Hematopoietic multipotent progenitor cell (in vitro differentiated cells): Measurements from ENCODE around the gene EOLA1. TPM values are rescaled to one million over a fixed set of nuclear protein-coding genes. Genes with fewer than 3 reads are reported as not detected.
"Not testable (repeated sequence)": the region's sequence is repeated elsewhere in the genome, so short reads cannot be mapped to it uniquely, and the experiment has no call there.

Experiments used
- DNase-seq, 3 donors: peaks; one replicate each; pipeline ENCODE4 v3.0.0-alpha.2; 2011 to 2015; ENCODE audit warnings: low read depth in 2 of 3, low spot score in 2 of 3
- total RNA-seq: library from RNA; depleted of rRNA; stranded (reverse); fragments of >200 nt; gene quantifications from one replicate; pipeline ENCODE4 v1.2.3, GENCODE V29; 2012

The EOLA1 gene
- 23.2 TPM for total RNA-seq

DNA sequence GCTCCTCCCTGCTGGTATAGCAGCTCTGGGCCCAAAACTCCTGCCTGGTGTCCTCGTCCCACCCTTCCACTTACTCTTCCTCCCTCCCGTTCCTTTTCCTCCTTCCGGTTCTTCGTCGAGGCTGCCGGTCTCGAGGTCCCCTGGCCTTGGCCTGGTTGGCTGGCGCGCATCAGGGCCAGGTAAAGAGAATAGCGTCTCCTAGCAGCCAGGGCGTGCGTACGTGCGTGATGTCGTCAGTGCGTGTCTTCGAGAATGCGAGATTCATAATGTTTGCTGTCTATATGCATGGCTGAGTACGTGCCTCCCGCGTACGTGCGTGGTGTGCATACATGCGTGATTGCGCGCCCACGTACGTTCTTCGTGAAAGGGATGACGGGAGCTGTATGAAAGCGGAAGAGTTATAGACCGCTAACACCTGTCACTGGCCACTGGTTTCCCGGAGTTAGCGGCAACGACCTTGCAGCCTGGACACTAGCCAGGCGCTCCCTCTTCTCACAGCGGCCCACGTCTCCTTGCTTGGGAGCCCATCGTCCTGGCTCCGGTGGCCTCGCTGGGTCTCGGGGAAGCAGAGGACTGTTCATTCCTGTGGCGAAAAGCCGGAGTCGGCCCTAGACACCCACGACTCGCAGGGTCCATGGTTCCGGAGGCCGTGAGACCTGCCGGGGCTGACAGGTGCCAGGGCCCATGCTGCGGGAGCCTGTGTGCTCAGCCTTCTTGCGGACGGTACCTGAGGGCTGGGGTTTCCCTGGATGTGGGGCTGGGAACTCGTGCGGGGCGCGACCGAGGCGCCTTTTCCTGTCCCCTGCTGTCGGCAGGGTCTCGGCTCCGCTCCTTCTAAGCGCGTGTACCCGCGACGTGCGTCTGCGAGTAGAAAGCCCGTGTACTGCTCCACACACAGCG lies at the start of gene EOLA1:
Gene EOLA1 (plus strand): TSS at position 392 of the 900 bp plus-strand sequence. CDS start 4,619 bp downstream, outside the sequence.
- peak; percentile 69 to 92 (median 87) for DNase-seq

DNA sequence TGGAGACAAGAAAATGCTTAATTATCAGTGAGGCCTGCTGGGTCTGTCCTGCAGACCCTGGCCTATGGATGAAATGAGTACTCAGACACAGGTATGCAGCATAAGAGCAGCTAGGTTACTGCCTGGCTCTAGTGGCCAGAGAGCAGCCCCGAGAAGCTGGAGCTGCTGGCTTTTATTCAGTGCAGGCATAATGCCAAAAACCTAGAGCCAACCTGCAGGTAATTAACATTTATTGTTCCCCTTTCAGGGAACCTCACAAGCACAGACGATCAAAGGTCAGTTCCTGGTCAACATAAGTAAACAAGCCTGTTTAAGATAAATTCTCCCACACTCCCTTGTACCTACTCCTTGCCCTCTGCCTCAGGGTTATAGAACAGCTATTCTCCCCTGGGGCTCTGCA lies 49.0 kb upstream of the EOLA1 start:
- DNase-seq, result no peak

DNA sequence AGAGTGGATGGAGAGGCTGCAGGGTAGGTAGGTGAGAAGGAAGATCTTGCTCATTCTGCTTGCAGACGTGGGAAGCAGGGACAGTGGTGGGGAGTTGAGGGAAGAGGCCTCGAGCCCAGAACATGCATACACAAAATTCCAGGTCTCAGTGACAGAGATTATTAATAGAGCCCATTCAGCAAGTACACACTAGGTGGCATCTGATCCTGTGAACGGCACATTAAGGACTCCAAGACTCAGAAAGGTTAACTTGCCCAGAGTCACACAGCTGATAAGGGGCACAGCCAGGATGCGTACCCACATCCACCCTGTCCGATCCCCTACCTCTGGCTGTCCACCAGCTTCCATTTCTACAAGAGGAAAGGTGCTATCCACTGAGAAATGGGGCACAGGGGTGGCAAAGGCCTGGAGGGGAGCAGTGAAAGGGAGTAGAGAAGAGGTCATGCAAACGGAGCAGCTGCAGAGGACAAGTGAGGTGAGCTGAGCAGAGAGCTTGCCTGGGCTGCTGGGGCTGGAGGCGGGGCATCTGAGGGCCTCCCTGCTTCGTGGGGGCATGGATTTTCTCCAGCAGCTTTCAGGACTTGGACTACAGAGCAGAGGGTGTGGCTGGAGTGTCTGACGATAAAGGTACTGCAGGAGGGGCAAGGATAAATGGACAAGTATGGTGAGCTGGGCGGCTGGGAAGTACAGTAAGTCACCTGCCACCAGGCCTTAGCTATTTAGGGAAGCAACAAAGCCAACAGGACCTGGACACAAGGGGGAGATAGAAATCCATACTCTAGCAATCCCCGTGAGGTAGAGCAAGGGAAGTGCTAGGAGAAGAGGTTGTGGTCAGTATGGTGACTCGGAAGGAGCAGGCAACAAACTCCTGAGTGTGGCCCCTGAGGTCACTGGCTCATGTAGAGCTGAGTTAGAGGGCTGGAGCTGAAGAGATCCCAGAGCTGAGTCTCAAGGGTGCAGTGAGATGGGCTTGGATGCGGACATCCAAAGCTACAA lies 46.9 kb upstream of the EOLA1 start:
- DNase-seq, result no peak

DNA sequence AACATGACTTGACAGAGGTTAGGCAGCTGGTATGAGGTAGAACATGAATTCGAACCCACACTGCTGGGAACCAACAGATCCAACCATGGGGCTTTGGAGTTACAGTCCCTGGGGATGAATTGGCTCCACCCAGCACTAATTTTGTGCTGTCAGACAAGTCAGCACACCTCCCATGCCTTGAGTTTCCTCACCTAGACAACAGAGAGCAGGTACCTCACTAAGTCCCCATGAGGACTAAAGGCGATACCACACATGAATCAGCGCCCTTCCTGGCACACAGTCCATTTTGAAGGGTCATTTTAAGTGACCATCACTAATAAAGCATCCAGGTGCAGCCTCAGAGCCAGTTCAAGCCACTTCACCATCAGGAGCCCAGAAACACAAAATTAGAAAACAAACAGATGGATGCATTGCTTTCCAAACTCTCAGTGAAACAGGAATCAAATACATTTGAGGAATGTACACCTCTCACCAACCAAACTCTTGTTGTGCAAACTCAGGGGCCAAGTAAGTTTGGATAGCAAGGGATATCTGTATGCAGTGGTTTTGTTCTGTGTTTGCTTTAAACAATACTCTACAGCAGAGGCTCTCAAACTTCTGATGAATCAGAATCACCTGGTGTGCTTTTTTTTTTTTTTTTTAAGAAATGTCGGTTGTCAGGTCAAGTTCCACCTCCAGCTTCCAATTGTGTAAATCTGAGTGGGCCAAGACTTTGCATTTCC lies 45.8 kb upstream of the EOLA1 start:
- DNase-seq, result no peak

GRCh38 chrX:149495573-149496071 lies 45.2 kb upstream of the EOLA1 start:
- DNase-seq, result no peak

- DNase-seq, result no peak
Measured at GRCh38 chrX:149497054-149497453, 43.8 kb upstream of the EOLA1 start.

- no peak for DNase-seq
Measured at GRCh38 chrX:149497626-149498025, 43.2 kb upstream of the EOLA1 start.

DNA sequence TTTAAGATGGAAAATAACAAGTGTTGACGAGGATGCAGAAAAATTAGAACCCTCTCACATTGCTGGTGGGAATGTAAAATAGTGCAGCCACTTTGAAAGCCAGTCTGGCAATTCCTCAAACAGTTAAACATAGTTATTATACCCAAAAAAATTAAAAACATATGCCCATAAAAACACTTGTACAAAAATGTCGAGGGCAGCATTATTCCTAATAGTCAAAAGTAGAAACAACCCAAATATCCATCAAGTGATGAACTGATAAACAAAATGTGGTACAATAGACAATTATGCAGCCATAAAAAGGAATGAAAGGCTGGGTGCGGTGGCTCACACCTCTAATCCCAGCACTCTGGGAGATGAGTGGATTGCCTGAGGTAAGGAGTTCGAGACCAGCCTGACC lies 42.0 kb upstream of the EOLA1 start:
- no peak for DNase-seq

- no peak for DNase-seq
Measured at GRCh38 chrX:149499766-149500165, 41.0 kb upstream of the EOLA1 start.

- DNase-seq, result not testable (repeated sequence)
Measured at GRCh38 chrX:149502923-149503322, 37.9 kb upstream of the EOLA1 start.

- DNase-seq, result peak in 2 of 3 donors; percentile 78
Measured at GRCh38 chrX:149503446-149503845, 37.4 kb upstream of the EOLA1 start.

GRCh38 chrX:149504226-149504914 lies 36.4 kb upstream of the EOLA1 start:
- DNase-seq, result peak; percentile 23 to 87 (median 68)

- DNase-seq, result peak; percentile 57 to 92 (median 86)
Measured at GRCh38 chrX:149504915-149505651, 35.7 kb upstream of the EOLA1 start, which contains the start of gene IDS. Gene IDS, minus strand, starts transcription at chrX:149505306. Its CDS starts 169 bp downstream, at chrX:149505137.

DNA sequence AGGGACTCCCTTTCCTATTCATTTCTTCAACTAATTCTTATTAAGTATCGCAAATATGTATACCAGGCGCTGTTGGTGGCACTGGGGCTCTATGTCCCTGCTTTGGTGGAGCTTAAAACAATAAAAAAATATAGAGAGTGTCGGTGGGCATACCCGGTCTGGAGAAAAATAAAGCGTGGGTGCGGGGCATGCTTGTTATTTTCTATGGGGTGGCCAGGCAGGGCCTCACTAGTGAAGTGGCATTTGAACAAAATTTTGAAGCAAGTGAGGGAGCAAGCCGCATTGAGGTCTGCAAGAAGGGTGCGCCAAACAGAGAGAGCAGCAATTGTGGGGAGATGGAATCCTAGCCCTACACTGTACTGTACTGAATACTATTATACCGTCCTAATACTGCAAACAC lies 35.1 kb upstream of the EOLA1 start:
- no peak for DNase-seq

- DNase-seq, result no peak
Measured at GRCh38 chrX:149506349-149506748, 34.5 kb upstream of the EOLA1 start.

DNA sequence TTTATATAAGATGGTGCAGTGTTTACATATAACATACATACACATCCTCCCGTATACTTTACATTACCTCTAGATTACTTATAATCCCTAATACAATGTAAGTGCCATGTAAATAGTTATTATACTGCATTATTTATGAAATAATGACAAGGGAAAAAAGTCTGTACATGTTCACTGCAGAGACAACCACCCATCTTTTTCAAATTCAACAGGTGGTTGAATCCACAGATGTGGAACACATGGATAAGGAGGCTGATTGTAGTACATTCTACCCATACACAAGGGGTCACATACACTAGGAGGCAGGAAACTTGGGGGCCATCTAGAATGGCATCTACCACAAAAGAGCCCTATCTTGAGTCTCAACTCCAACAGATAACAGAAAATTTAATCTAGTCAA lies 32.3 kb upstream of the EOLA1 start:
- DNase-seq, result no peak

GRCh38 chrX:149510386-149510785 lies 30.4 kb upstream of the EOLA1 start:
- peak in 2 of 3 donors; percentile 64 to 77 for DNase-seq

DNA sequence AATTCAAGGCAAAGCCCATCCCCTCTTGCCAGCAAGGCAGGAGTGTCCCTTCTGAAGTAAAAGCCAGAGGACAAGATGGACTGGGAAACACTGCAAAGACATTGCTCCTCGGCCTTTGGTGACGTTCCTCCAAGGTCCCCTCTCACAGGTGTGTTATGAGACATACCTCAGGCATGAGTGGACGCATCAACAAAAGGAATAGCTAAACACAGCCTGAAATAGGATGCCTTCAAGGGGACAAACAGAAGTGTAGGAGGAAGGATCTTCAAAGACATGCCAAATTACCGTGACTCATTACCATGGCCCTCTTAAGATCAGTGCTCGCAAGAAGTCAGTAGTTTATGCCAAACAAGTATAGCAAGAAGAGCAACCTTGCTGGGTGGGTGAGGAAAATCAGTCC lies 29.7 kb upstream of the EOLA1 start:
- no peak for DNase-seq
